GM15510 (cell line): ENCODE data around the gene STK33.

ENCODE experiments used
- POLR2A ChIP-seq: IDR thresholded peaks from 3 replicates; pipeline ENCODE4 v1.6.1; 2011; ENCODE audit warnings: borderline replicate concordance; ENCODE audit not compliant: insufficient read length; ENCODE audit errors: extremely low read depth

The STK33 gene

DNA sequence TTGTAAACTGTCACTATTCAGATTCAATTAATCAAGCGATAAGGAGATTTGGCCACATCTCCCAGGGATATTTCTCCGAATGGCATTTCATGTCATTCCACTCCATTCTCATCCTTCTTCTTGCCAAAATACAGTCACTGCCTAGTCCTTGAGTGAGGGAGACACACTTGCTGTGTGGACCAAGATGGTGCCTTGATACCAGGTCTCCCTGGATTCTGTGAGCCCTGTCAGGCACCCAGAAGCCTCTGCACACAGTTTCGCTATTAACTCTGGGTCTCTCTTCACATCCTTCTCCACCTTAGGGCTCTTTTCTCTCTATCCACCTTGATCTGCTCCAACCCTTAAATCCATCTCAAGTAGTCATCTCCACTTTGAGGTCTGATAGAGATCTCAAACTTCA lies 210.4 kb downstream of the STK33 start:
- no peak for TF ChIP-seq POLR2A

DNA sequence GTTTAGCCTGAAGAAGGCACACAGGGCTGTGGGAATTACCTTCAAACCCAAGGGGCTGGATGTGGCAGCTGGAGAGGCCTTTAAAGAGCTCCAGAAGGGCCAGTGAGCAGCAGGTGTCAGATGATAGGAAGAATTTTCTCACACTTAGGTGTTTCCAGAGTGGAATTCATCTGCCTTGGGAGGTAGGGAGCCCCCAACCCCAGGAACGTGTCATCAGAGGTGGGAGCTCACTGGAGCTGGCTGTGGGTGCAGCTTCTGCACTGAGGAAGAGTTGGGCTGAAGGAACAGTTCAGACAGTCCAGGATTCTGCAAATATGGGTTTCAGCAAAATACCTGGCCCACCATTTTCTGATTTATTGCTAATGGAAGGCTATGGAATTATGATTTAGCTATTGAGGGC lies 210.8 kb downstream of the STK33 start:
- TF ChIP-seq POLR2A = no peak

DNA sequence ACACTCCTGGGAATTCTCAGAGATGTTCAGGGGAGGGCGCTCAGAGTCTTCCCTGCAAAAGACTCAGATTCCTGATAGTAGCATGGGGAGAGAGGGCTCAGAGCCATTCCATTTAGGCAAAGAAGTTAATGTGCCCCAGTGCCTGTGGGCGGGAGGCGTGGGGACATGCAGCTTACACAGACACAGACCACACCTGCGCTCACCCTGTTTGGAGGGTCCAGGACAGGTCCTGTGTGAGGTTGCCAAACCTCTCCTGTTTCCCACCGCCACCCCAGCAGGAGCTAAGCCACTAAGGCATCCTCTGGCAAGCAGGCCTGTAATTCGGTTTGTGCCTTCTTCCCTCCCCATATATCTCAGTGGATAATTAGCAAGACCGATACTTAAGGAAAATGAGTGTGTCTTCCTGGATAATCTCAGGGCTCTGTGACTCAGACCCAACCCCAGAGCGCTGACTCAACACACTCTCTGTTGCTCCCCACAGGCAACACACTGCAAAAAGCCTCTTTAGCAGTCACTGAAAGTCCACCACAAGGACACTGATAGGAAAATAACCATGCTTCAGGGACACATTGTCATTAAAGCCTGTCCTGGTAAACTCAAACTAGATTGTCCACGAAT lies 211.5 kb downstream of the STK33 start:
- TF ChIP-seq POLR2A = no peak

DNA sequence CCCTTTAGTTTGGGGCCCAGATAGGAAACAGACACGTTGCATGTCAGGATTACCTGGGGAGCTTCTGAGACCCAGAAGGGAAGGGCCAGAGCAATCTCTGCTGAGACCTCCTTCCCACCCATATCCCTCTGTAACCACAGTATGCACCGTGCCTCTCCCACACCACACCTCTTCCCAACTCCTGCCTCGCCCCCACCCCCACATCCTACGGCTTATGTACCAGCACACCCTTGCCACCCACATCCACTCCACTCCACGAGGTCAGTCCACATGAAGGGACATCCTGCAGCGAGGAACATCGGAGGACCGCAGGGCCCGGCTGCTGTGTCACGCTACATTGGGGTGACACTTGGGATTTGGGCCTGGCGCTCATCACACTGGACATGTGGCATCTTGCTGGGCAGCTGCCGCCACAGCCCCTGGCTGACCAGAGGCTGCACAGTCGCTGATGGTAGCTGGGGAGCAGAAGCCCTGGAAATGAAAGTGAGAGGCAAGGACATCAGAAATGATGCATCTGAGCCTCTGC lies 212.1 kb downstream of the STK33 start:
- TF ChIP-seq POLR2A = no peak

DNA sequence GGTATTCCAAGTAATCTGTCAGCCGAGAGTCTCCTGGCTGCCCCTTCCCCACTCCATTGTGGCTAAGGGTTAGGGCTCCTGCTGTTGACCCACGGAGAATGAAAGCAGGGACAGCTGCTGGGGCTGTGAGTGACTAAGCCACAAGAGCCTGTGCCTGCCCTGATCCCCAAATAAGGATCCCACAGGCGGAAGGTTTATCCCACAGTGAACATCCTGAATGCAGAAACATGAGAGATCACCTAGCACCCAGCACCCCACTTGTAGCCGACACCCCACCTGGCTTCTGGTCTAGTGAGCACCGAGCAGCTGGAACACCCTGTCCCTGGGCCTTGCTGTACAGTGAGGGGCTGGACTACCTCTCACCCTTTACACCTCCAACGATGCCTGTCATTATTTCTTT lies 212.7 kb downstream of the STK33 start:
- TF ChIP-seq POLR2A = no peak

- TF ChIP-seq POLR2A = no peak
Observed at GRCh38 chr11:8375932-8376331, 218.1 kb downstream of the STK33 start.

DNA sequence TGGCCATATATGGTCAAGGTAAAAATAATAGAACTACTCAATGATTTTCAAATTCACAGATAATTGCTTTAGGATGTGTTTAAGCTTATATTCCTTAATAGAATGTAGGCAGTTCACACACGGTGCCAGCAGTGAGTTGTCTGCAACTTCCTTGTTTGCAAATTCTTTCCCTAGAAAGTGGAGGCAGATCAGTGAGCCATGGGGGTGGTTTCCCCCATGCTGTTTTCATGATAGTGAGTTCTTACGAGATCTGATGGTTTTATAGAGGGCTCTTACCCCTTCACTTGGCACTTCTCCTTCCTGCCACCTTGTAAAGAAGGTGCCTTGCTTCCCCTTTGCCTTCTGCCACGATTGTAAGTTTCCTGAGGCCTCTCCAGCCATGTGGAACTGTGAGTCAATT lies 218.6 kb downstream of the STK33 start:
- TF ChIP-seq POLR2A = no peak

DNA sequence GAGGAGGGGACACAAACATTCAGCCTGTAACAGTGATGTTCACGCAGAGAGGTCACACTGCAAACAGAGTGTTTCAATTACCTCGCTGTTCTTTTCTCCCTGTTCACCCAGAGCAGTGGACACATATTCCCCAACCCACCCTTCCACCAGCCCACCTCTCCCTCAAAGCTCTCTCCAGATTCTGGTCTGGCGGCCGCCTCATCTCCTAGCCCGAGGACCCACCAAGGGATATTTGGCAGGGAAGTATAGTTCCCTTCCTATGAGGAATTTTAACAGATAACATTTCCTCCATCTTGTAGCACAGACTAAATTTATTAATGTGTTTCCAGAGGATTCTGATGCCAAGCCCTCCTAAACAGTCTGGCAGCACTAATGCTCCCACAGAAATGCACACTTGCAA lies 219.3 kb downstream of the STK33 start:
- no peak for TF ChIP-seq POLR2A

GRCh38 chr11:8373519-8374432 lies 220.3 kb downstream of the STK33 start:
- no peak for TF ChIP-seq POLR2A

GRCh38 chr11:8372641-8373381 lies 221.2 kb downstream of the STK33 start:
- TF ChIP-seq POLR2A = no peak

GRCh38 chr11:8371516-8371884 lies 222.5 kb downstream of the STK33 start:
- TF ChIP-seq POLR2A = no peak

- TF ChIP-seq POLR2A = no peak
Observed at GRCh38 chr11:8370812-8371515, 223.1 kb downstream of the STK33 start.

- TF ChIP-seq POLR2A = no peak
Observed at GRCh38 chr11:8369592-8370205, 224.3 kb downstream of the STK33 start.

DNA sequence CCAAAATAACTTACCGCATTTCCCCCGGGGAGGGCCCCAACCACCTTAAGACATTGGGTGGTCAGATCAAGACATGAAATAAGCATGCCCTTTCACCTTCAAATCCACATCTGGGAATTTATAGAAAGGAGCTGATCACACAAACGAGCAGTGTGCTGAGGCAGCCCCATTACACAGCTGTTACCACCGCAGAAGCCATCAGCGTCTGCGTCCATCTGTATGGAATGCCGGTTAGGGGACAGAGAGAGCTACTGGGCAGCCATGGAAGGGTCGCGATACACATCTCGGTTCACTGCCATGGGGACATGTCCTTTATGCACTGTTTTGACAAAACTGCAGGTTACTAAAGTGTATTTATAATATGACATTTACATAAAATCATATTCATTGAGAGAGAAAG lies 225.3 kb downstream of the STK33 start:
- no peak for TF ChIP-seq POLR2A
